Stimulated activated CD8-positive, alpha-beta memory T cell treated with anti-CD3 and anti-CD28 coated beads, Interleukin-4, amount 100 ng/mL, for 1 hour (primary cell): ENCODE results near the gene TRIM29.

ENCODE experiments used
- DNase-seq, 2 donors: peaks; one replicate each; pipeline ENCODE4 v3.0.0-alpha.2; 2020; ENCODE audit warnings: low read depth in 2 of 2, low spot score in 1 of 2

Gene TRIM29

DNA sequence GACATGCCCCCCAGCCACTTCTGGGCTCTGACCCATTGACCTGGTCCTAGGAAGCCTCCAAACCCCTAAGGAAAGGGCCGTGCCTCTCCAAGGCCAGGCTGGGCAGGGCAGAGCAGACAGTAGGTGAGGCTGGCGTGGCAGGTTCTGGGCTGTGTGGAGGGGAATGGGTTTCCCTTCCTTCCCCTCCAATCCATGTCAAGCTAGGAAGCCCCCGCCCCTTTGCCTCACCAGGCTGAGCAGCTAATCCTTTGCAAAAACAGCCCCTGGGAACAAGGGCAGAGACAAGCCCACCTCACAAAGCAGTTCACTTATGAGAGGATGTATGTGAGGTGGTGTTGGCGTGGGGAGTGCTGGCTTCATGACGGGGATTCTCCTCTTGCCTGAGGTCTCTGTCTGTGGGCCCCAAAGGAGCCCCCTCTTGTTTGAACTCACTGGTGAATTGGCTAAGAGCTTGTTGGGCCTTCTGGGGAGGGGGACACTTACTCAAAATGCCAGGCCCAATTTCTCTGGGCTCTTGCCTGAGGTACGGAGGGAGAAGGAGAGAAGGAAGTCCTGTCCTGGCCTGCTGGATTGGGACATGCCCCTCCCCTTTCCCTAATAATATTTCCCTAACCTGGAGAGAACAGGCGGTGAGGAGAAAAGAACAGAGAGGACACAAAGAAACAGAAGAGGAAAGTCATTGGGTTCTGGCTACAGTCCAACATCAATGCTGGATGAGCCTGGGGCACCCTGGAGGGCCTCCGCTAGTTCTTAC, 1.6 kb upstream of the TRIM29 start:
- DNase-seq: no peak

DNA sequence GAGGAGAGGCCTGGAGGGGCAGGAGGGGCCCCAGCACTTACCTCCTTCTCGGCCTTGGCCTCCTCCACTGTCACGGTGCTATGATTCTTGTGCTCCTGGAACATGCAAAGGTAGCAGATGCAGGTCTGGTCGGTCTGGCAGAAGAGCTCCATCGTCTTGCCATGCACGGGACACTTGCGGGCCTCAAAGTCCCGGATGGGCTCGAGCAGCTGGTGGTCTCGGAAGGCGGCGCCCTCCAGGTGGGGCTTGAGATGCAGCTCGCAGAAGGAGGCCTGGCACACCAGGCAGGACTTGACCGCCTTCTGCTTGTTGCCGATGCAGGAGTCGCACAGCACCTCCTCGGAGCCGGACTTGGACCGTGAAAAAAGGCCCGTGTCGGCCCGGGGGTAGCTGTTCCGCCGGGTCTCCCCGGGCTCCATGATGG, 714 bp downstream of the TRIM29 start:
- DNase-seq: no peak

DNA sequence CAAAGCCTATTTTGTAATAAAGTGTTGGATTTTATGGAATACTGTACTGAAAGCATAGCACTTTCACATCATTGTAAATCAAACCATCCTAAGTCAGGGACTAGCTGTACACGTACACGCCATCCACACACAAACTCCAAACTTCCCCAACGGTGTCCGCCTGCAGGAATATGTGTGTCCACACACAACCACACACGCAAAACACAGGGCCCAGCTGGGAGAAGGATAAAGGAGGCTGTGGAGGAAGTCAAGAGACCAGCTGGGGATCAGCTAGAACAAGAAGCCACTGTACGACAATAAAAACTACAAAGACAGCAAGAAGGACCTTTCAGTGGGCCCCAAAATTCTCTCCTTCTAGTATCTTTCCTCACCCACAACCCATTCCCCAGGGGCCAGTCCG, 1.6 kb downstream of the TRIM29 start:
- no peak for DNase-seq

DNA sequence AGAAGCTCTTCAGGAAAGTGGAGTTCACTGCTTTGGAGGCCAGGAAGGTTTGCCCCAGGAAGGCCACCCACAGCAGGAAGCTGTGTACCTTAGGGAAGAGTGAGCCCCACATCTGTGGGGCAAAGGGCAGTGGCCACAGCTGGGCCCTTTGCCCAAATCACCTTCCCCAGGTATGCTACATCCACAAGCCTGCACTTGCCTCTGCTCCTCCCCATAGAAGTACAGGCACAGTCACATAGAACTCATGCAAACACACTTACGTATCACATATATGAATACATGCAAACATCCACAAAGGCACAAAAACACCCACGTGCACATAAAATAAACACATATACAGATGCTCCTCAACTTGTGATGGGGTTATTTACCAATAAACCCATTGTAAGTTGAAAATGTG, 2.1 kb downstream of the TRIM29 start:
- no peak for DNase-seq

DNA sequence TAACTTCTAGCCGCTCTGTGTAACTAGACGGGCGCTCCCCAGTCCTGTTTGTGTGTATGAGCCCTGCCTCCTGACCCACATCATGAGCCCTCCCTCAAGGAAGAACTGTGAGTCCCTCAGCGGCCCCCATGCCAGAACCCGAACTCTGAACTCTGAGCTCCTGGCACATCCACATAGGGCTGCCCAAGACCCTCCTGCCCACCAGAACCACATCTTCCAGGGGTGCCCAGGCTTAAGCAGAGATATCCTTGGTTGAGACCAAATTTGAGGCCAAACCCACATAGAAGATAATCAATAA, 3.0 kb downstream of the TRIM29 start:
- no peak for DNase-seq

DNA sequence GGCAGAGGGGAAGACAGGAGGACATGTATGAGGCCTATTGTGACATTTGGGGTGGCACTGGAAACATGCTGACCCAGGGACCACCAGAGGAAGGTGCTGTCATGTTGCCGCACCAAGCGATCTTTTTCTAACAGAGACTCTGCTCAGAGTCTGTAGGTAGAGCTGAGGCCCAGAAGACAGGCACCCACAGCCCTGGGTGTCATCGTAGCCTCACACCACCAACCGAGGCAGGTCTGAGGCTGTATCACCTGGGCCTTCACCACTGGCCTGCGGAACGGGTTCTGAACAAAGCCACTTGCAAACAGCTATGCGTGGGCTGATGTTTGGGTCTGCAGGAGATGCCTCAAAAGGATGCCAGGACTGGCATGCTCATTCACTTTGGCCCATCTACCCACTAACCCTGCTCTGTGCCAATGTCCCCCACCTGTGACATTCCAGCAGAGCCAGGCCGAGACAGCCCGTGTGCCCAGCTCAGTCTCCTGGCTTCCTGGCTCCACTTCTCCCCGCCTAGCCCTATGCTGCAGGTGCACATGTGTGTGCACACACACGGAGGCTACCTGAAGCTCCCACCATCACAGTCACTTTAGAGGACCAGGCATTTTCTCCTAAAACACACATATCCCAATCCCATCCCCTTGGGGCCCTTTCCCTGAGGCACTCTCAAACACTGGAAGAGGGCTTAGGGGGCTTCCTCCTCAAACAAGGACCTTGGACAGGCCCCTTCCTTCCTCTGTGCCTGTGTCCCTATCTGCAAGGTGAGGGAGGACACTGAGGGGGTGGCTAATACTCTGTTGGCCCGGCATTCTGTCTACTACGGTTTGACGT, 3.6 kb downstream of the TRIM29 start:
- no peak for DNase-seq

DNA sequence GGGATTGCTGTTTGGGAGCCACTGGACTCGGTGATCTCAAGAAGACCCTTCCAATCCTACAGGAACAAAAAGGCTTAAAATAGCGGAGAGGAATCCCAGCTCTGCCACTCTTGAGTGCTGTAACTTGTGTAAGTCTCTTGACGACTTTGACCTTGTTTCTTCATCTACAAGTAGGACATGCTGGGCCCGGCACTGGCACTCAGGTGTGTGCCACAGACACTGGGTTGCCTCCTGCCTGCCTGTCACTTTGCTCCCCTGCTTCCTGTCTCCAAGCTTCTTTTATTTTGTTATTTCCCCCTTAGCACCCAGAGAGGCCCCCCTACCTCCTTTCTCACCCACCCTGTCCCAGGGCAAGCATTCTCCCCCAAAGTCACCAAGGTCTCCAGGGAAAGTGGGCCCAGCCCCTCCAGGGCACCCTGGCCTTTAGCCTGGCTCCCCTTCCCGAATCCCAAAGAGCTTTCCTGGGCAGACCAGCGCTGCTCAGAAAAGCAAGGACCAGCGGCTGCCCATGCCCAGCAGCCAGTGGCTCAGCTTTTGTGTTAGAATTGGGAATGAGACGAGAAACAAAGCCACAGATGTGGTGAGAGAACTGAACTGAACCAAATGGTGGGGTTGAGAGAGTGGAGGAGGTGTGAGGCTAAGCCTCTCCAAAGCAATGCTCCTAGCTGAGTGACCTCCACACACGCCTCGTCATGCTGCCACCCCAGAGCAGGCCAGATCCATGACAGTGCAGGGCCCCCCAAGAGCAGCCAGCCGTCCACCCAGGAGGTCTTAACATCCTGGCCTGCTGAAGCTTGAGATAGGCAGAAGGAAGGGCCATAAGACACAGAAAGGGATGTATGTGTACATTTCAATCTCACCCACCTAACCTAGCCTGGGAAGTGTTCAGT, 4.5 kb downstream of the TRIM29 start:
- DNase-seq: no peak

DNA sequence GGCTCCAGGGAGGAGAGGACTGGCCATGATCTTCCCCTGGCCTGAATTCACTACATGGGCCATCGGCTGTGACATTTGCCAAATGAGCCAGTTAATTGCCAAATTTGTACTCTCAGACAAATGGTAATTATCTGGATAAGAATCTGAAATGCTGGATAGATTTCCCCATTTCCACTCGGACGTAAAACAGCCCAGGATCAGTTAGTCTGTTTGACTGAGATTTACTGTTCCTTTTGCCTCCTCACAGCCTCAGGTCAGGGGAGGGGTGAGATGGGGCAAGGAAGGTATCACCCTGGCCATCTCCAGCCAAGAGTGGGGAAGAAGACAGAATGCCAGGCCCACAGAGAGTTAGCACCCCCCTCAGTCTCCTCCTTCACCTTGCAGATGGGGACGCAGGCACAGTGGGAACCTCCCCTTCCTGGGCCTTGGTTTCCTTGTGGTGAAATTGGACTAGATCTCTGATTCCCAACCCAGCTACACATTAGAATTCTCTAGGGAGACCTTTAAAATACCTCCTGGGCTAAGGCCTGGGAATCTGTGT, 5.2 kb downstream of the TRIM29 start:
- no peak for DNase-seq

DNA sequence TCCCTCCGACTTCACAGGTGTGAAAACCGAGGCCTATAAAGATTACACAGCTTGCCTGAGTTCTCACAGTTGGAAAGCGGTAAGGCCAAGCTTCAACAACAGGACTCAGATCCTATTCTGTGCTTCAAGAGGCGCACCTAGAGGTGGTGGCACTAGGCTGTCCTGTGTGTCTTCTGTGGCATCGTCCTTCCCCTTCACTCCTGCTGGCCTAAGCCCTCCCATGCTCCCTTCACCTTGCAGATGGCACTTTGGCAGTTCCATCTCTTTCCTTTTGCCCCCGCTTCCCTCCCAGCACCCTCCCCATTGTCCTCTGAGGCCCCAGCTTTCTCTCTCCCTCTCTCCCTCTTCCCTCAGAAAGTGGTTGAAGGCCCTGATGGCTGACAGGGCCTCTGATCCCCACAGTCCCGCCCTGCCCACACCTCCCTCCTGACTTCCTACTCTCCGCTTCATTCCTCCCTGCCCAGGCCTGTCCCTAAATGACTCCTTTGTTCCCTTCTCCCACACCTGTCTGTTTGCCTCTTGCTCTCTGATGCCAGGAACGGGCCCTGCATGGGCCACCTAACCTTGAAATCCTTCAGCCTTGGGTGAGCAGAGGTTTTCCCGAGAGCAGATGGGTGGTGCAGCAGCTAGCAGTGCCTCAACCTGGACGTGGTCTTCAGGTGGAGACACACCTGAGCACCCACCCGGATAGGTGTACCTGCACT, 5.8 kb downstream of the TRIM29 start:
- no peak for DNase-seq

DNA sequence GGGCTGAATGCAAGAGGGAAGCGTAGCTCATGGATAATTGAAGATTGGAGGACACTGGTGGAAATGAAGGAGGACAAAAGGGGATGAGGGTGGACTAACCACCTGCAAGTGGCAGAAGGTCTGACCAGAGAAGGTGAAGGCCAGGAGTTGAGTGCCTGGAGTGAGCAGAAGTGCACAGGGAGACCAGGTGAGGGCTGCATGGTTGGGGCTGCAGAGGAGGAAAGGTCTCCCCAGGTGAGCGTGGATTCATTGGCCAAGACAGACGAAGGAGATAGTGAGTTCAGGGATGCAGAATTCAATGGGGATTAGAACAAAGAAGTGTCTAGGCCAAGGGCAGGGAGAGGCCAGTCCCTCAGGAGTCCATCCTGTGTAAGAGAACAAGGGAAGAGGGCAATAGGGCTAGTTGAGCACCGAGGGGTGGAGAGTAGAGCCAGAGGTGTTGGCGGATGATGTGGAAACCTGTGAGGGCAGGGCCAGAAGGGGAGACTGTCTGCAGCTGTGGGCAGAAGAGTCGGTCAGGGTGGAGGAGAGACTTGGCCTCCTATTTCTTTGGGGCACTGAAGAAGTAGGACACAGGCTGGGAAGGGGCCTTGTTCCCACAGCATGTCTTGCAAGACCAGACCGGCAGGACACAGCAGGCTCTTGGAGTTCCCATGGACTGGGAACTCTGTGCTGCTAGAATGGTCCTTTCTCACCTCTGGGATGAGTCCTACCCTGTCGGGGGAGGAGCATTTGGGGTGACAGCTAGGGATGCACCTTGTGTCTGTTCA, 6.7 kb downstream of the TRIM29 start:
- DNase-seq: no peak

DNA sequence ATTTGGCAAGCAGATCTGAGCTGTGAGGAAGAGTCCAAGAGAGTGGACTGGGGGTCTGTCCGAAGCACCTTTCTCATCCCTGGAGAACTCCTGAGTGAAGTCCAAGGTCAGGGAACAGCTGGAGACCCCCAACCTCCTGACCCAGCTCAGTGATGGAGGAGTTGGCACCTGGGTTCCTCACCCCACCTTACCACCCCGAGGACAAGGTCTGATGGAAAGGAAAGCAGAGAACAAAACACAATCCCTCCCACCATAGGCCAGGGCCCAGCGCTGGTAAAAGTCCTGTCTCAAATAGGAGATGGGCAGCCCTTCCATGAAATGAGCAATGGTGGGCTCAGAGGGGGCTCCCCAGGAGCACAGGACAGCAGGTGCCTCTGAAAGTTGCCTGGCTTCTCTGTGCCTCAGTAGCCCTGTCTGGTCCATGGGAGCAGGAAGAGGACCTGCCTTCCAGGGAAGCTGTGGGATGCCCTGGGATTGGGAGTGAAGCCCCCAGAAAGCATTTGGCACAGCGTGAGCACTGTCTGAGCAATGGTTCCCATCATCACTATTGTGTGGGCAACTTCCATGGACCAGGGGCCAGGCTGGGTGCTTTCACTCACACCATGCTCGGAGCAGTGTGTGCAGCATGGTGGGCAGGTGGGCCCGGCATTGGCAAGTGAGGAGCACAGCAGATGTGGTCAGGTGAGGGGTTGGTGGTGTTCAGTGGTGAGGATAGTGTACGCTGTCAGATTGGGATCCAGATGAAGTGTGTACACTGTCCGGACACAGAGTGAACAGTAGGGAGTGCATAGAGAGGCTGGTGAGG, 7.5 kb downstream of the TRIM29 start:
- DNase-seq: no peak

DNA sequence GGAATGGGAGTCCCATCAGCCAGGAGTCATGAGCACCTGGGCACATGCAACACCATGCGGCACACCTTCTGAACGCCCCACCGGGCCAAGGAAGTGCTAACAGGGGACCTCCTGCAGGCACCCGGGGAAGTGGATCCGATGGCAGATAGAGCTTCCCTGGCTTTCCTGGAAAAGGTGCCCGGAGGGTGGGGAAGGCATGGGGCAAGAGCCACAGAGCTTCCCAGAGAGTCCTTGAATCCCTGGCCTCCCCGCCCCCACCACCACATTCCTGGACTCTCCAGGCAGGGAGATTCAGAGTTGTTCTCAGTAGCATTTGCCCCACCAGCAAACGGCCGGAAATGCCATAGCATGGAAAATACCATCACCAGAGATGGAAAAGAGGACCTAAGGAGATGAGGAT, 8.3 kb downstream of the TRIM29 start:
- DNase-seq: no peak

DNA sequence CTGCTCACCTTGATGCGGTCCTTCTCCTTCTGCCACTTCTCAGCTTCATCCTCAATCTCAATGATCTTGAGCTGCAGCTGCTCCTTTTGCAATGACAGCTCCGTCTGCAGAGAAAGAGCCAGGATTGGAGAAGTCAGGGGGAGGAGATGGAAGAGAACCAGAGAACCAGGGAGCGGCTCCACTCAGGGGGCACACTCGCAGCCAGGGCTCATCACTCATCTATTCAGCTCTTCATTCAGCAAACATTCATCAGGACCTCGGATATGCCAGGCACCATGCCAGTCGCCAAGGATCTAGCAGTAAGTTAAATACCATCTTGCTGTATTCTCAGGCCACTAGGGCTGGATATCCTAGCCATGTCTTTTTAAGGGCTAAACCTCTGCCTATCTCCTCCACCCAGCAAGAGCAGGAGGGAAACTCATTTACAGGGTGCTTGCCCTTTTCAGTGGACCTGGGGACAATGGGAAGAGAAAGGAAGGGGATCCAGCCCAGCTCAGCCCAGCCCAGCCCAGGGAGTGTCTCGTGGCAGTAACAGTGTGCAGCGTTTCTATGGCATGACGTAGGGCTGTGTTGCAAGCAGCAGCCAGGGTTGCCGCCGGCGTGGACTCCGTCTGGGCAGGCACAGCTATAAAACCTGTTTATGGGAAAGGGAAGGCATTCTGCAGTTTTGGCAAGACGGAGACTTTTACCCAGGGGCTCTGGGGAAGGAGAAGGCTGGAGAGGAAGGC, 9.4 kb downstream of the TRIM29 start:
- no peak for DNase-seq

DNA sequence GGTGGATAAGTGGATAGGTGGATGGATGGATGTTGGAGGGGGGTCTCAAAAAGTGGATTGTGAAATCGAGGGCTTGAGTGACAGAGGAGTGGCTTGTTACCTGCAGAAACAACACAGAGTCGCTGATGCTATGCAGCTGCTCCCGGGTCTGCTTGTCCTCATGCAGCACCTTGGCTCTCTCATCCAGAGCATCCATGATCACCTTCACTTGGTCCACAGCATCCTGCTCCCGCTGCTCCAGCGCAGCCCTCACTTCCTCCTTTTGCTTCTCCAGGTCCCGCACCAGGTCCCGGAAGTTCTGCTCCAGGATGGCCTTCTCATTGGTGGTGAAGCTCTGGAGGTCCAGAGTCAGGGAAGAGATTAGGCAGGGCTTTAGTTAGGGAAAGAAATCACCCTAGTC, 10.7 kb downstream of the TRIM29 start:
- no peak for DNase-seq

DNA sequence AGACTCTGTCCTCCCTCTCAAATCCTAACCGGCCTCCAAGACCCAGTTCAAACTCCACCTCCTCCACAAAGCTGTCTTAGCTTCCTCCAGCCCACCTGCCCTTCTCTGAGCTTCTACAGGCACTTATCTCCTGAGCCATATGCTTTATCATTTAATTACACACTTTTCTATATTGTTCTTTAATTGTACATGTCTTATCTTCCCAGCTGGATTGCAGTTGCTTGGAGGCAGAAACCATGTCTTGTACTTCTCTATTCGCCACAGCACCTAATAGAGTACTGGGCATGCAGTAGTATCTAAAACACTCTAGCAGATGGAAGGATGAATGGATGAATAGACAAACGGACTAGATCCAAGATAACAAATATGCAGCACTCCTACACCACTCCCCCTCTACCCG, 11.3 kb downstream of the TRIM29 start:
- no peak for DNase-seq

DNA sequence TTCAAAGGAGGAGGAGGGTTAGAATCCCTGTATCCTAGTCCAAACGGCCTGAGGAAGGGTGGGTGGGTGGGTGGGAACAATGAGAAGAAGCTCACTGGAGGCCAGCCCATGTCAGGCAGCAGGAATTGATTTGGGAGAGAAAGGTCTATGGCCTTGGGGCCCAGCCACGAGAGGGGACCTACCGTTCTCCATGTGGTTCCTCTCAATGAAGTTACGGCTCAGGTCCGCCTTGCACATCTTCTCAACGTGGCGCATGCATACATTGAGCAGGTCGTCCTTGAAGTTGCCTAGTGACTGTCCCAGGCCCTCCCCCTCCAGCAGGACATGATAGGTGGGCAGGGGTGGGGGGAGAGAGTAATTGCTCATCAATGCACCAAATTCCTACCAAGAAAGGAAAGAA, 12.4 kb downstream of the TRIM29 start:
- DNase-seq: no peak

DNA sequence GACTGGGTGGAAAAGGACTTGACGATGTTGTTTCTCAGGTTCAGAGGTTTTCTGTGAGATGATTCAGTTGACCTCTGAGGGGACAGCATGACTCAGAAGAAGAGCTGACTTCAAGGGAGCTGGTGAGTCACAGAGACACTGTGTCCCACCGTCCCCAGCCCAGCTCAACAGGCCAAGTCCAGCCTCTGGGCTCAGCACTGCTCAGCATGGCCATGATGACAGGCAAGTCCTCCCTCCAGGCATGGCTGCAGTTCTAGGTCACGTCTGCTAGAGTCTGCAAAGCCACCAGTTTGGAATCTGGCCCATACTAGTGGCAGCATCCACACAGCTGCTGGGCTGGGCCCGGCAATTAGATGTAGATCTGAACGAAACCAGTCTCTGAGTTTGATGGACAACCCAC, 12.9 kb downstream of the TRIM29 start:
- no peak for DNase-seq

DNA sequence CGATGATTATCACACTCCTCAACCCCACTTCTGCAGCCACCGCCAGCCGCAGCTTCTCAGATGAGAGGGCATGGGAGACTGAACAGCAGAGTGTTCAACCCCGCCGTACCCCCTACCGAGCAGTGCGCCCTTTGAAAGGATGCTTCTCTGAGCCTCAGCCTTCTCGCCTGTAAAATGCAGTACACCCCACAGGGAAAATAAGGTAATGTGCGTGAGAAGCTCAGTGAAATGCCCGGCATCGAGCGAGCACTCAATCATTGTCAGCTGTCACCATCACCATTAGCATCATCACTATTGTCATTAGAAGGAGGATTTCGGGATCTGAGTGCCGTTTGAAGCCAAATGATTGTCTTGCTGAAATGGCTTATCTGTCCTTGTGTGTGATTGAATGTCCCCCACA, 13.6 kb downstream of the TRIM29 start:
- DNase-seq: no peak

DNA sequence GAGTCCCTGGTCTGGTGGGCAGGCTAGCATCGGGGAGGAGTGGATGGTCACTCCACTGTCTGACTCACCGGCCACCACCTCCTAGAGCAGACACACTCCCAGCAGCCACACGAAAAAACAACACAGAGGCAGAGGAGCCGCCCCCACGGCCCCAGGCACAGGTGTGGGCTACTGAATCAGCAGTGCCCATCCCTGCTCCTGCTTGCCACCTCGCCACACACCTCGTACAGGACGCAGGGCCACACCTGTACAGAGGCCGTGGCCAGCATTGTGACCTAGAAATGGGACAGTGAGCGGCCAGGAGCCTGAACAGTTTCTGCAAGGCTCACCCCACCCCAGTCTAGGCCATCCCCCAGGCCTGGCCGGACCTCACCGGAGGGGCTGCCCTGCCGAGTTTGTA, 14.0 kb downstream of the TRIM29 start:
- DNase-seq: no peak
